GM12875 (cell line): ENCODE results near the gene ESPNL.

Experiments
- H3K4me3 ChIP-seq: one replicate; pipeline ENCODE4 v1.5.1; 2011; ENCODE audit warnings: low read depth, low read length, control low read depth
- CTCF ChIP-seq: IDR thresholded peaks from 2 replicates; pipeline ENCODE4 v1.5.1; 2011; ENCODE audit warnings: low read depth, mild to moderate bottlenecking, control low read depth, inconsistent platforms, low read length, moderate library complexity, borderline replicate concordance; ENCODE audit not compliant: insufficient read depth

Gene ESPNL

DNA sequence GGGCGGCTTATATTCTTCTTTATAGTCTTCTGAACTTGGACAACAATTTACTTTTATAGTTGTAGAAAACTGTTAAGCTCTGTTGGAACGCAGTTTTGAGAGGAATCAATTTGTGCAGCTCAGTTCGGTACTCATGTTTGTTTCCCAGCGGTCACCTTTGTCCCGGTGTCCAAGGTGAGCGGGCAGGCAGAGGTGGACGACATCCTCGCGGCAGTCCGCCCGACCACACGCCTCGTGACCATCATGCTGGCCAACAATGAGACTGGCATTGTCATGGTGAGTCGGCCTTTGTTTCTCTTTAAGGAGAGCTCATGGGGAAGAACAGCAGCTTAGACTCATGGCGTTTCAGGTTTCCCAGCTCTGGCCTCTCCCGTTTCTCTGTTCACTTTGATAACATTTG, 18.6 kb upstream of the ESPNL start:
- no peak overlapping the region for H3K4me3 ChIP-seq
- no peak for TF ChIP-seq CTCF

GRCh38 chr2:238082151-238082550, 18.0 kb upstream of the ESPNL start:
- H3K4me3 ChIP-seq, result no peak overlapping the region
- TF ChIP-seq CTCF, result no peak

- TF ChIP-seq CTCF, result no peak
- H3K4me3 ChIP-seq, result no peak overlapping the region
These were observed 17.3 kb upstream of the ESPNL start for GRCh38 chr2:238082827-238083226.

DNA sequence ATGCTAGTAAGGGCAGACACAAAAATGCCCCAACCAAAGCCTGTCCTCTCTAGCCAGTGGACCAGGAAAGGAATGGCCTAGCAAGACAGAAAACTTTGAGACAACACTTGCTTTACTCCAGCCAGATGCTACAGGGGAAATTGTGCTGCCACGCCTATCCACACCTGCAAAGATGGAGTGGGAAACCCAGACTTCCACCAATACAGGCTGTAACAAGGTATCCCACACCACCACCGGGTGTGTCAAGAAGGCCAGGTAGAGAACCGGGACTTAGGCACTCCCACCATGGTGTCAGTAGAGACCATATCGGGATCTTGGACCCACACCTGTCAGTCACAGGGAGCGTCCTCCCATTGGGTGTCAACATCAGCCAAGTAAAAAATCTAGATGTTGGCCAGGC, 16.2 kb upstream of the ESPNL start:
- no peak overlapping the region for H3K4me3 ChIP-seq
- TF ChIP-seq CTCF, result no peak

DNA sequence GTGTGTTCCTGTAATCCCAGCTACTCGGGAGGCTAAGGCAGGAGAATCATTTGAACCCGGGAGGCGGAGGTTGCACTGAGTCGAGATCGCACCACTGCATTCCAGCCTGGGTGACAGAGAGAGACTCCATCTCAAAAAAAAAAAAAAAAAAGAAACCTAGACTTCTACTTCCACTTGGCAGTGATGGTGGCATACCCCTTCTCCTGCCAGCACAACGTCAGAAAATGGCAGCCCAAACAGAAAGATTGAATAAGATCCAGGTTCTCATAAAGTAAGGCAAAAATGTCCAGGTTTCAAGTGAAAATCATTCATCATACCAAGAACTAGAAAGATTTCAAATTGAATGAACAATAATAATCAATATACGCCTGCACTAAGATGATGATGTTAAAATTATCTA, 15.4 kb upstream of the ESPNL start:
- H3K4me3 ChIP-seq, result no peak overlapping the region
- TF ChIP-seq CTCF, result no peak

DNA sequence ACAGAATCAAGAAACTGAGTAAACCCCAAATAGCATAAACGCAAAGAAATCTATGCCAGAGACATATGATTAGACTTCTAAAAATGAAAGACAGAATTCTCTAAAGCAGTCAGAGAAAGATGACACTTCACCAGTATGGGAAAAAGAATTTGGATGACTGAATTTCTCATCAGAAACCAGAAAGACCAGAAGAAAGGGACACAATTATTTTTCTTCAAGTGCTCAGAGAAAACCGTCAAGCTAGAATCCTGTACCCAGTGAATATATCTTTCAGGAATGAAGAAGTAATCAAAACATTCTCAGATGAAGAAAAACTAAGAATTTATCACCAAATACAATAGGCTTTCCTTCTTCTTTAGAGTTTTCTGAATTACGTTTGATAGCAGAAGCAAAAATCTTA, 14.2 kb upstream of the ESPNL start:
- no peak overlapping the region for H3K4me3 ChIP-seq
- no peak for TF ChIP-seq CTCF

- no peak overlapping the region for H3K4me3 ChIP-seq
- TF ChIP-seq CTCF, result no peak
These were observed 12.9 kb upstream of the ESPNL start for GRCh38 chr2:238087211-238087610.
